Ectodermal cell (in vitro differentiated cells): ENCODE results near the gene CTBP1.

Source experiments
- H3K27ac ChIP-seq: 2 replicates; pipeline ENCODE4 v1.7.0; 2013; ENCODE audit warnings: mild to moderate bottlenecking, low read depth, low read length; ENCODE audit not compliant: insufficient read depth, poor library complexity, severe bottlenecking
- H3K27me3 ChIP-seq: 2 replicates; pipeline ENCODE4 v1.7.0; 2013; ENCODE audit warnings: mild to moderate bottlenecking, low read length; ENCODE audit not compliant: insufficient read depth, control insufficient read depth, poor library complexity, severe bottlenecking
- H3K36me3 ChIP-seq: one replicate; pipeline ENCODE4 v1.7.0; 2013; ENCODE audit warnings: low read length; ENCODE audit not compliant: control insufficient read depth, insufficient read depth
- H3K4me1 ChIP-seq: one replicate; pipeline ENCODE4 v1.7.0; 2013; ENCODE audit warnings: low read length; ENCODE audit not compliant: control insufficient read depth, insufficient read depth
- H3K4me3 ChIP-seq: 2 replicates; pipeline ENCODE4 v1.7.0; 2013; ENCODE audit warnings: low read depth, low read length, control low read depth; ENCODE audit not compliant: insufficient read depth
- H3K9me3 ChIP-seq: 2 replicates; pipeline ENCODE4 v1.7.0; 2013; ENCODE audit warnings: mild to moderate bottlenecking, low read length, moderate library complexity; ENCODE audit not compliant: control insufficient read depth
- WGBS, 2 experiments: methylation state at CpG; one replicate each; pipeline ENCODE4 v1.1.7; 2013; ENCODE audit warnings: missing lambda C conversion rate in 2 of 2; 5-methylcytosine and 5-hydroxymethylcytosine counted together

CTBP1 gene

DNA sequence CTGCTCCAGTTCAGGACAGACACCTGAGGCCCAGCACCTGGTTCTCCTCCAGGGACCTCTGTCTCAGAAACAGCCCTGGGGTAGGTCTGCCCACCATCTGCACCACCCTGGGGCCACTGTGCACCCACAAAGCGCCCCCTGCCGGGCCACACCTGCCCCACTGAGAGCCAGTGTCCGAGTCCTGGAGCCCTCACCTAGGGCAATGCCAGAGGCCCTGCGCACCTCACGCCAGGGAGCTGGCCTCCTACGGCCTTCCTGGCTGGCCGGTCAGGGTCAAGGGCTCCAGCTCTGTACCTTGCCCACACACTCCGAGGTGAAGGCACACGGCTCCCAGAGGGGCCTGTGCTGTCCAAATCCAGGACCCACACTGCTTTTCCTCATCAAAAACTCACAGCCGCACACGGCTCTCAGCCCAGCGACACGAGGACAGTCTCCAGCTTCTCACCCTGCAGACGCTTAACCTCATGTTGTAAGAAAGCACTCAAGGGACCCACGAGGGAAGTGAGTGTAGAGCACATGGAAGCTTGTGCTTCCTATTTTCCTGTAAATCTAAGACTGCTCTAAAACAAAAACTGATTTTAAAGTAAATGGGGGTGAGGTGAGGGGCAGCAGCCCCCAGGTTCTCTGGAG, 5.4 kb downstream of the CTBP1 start:
- no peak overlapping the region for H3K4me3 ChIP-seq
- H3K27me3 ChIP-seq = no peaks in the 10 kb centered on the region
- no peak overlapping the region for H3K27ac ChIP-seq
- peaks cover 12% of the 10 kb centered on the region for H3K36me3 ChIP-seq
- no peaks in the 10 kb centered on the region for H3K9me3 ChIP-seq
- 95 to 97% methylated on average over 15 of the region's 15 CpGs for WGBS, 2 experiments
- H3K4me1 ChIP-seq = peaks cover 15% of the 10 kb centered on the region

DNA sequence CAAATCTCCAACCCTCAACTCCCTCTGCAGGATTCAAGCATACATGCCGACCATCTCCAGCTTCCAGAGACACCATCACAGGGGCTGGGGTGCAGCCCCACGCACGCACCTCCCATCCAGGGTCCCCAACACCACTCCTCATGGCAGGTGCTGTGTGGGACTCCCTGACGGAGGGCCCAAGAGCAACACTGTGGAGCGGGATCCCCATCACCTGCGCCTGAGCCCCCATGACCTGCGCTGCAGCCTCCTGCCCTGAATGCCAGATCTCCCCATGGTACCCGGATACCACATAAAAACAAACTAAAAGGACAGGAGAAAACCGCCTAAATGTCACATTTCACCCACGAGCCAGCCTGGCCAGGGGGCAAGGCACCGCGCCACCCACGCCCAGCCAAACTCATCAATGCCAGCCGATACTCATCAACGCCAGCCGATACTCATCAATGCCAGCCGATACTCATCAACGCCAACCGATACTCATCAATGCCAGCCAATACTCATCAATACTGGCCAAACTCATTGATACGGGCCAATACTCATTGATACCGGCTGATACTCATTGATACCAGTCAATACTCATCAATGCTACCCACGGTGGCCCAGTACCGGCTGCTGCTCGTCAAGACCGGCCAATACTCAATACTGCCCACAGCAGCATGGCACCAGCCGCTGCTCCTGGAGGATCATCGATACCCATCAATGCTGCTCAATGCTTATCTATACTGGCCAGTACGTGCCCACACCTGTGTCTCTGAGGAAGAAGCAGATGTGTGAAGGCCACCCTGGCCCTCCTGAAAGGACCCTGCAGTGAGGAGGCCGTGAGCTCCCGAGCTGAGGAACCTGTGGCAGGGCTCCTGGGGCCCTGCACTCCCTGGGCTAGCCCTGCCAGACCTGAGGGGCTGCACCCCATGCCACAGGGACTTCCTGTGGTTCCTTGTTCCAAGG, 6.2 kb downstream of the CTBP1 start:
- H3K4me1 ChIP-seq = peaks cover 15% of the 10 kb centered on the region
- no peak overlapping the region for H3K27ac ChIP-seq
- WGBS, 2 experiments = 95 to 96% methylated on average over 30 of the region's 30 CpGs
- no peaks in the 10 kb centered on the region for H3K9me3 ChIP-seq
- H3K36me3 ChIP-seq = peaks cover 20% of the 10 kb centered on the region
- no peak overlapping the region for H3K4me3 ChIP-seq
- no peaks in the 10 kb centered on the region for H3K27me3 ChIP-seq

DNA sequence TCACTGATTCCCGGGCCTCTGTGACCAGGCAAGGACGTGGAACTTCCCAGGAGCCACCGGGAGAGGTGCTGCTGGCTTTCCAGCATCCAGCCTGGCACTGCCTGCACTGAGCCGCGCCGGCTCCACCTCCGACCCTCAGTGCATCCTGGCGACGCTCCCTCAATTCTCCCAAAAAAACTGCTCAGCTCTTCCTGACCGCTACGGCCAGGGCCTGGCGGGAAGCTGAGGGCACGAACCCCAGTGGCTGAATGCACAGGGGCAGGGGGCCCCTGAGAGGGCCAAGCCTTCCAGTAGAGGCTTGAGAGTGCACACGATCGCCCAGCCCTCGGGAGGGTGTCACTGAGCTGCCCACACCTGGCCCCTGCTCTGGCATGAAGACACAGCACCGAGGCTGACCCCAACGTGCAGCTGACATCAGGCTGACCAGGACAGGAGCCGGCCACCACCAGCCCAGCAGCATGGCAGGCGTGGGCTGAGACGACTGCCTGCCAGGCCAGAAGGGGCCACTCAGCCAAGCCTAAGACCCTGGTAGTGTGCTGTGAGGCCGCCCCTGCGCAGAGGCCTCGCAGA, 6.9 kb downstream of the CTBP1 start:
- Histone ChIP-seq H3K27me3 (no peaks in the 10 kb centered on the region), H3K4me1 (peaks cover 11% of the 10 kb centered on the region), H3K9me3 (no peaks in the 10 kb centered on the region), H3K27ac (no peak overlapping the region), H3K36me3 (peaks cover 21% of the 10 kb centered on the region), H3K4me3 (no peak overlapping the region)
- WGBS, 2 experiments = 95 to 96% methylated on average over 24 of the region's 24 CpGs

DNA sequence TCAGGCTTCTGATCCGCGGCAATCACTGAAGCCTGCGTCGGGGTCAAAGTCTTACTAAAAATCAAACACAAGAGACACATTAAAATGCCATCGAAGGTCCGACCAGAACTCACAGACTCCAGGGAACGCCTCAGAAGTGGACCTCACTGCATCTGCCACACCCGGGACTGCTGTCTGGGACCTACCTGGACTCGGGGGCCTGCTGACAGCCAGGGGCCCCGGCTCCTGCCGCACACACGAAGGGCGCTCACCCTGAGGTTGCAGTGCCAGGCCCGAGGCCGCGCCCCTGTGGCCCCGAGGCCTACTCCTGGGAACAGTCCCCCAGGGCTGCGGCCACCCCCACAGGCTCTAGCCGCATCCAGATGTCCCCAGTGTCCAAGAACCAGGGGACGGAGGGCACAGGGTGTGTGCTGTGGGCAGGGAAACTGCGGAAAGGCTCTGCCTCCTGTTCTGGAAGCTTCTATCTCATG, 7.4 kb downstream of the CTBP1 start:
- no peaks in the 10 kb centered on the region for H3K27me3 ChIP-seq
- H3K4me1 ChIP-seq = peaks cover 6% of the 10 kb centered on the region
- WGBS, 2 experiments = 96 to 97% methylated on average over 21 of the region's 21 CpGs
- H3K27ac ChIP-seq = no peak overlapping the region
- no peaks in the 10 kb centered on the region for H3K9me3 ChIP-seq
- H3K36me3 ChIP-seq = peaks cover 21% of the 10 kb centered on the region
- no peak overlapping the region for H3K4me3 ChIP-seq

DNA sequence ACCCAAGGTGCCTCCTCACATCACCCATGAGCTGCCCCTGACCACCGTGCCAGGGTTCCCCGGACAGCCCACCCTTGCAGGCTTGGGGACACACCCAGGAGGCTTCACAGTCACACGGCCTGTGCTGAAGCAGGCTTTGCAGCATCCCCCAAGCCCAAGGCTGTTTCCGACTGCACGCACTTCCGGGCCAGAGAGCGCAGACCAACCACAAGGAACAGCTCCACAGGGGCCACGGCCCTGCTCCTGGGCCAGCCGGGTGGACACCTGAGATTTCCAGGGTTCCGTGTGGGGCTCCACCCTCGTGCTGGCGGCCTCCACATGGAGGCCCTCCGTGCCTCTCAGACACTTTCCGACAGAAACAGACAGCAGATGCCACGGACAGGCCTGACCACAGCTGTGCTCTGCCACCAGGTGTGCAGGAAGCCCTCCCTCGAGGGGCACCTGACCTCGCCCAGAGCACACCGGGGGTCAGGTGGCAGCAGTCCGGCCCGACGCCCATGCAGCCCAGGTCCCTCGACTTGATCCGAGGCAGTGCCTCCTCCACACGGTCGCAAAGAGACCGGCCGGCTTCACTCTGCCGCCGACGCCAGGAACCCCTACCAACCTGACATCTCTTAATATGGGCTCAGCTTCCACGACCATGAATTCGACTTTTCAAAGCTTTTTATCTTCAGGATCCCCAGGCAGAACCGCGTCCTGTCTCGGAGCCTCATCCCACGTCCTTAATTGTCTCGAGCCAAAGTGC, 8.0 kb downstream of the CTBP1 start:
- Histone ChIP-seq H3K36me3 (peaks cover 21% of the 10 kb centered on the region), H3K9me3 (no peaks in the 10 kb centered on the region), H3K4me3 (no peak overlapping the region), H3K27ac (no peak overlapping the region), H3K27me3 (no peaks in the 10 kb centered on the region), H3K4me1 (peaks cover 3% of the 10 kb centered on the region)
- 96% methylated on average over 37 of the region's 37 CpGs for WGBS, 2 experiments

DNA sequence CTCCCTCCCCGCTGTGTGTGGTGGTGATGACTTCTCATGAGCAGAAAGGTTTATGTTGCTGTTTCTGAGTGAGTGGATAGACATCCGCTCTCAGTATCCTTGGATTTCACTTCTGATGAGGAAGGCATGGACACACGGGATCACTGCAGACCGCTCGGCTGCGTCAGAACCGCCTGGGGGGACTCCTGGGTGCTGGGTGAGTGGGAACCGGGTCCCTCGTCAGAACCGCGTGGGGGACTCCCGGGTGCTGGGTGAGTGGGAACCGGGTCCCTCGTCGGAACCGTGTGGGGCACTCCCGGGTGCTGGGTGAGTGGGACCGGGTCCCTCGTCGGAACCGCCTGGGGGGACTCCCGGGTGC, 9.0 kb downstream of the CTBP1 start:
- no peaks in the 10 kb centered on the region for H3K27me3 ChIP-seq
- H3K36me3 ChIP-seq = peaks cover 21% of the 10 kb centered on the region
- no peak overlapping the region for H3K4me3 ChIP-seq
- WGBS, 2 experiments = 96 to 97% methylated on average over 22 of the region's 22 CpGs
- H3K9me3 ChIP-seq = no peaks in the 10 kb centered on the region
- H3K27ac ChIP-seq = no peak overlapping the region
- H3K4me1 ChIP-seq = no peaks in the 10 kb centered on the region

DNA sequence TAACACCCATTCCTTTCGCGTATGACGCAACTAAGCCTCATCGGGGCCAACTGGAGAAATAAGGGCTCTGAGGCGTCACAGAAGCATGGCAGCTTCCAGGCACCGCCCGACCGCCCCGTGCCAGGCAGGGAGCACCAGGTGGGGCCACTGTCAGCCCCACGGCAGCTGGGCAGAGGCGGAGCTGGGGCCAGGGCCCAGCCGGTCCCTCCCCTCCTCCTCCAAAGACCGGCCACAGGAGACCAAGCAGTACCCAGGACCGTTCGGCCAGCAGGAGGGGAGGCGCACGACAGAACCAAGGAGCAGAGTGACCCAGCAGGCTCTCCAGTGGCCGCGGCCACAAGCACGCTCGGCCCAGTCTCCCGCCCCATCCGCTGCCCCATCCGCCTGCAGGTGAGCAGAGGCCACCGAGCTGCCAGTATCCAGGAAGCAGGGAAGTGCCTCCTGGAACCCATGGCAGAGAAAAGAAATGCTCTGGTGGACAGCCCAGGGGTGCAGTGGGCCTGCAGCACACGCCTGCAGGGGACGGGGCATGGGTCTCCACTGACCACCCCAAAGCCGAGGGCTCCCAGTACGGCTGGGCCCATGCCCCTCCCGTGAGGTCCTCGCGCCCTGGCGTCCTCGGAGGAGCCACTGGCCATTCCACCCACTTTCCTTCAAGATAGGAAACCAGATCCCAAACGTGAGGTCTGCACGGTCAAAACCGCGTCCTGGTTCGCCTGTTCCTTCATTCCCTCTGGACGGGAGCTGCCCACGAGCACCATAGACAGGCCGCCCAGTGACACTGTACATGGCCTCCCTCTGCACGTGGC, 9.6 kb downstream of the CTBP1 start:
- no peaks in the 10 kb centered on the region for H3K4me1 ChIP-seq
- H3K27ac ChIP-seq = no peak overlapping the region
- no peaks in the 10 kb centered on the region for H3K9me3 ChIP-seq
- peaks cover 25% of the 10 kb centered on the region for H3K36me3 ChIP-seq
- no peak overlapping the region for H3K4me3 ChIP-seq
- WGBS, 2 experiments = 94% methylated on average over 43 of the region's 43 CpGs
- no peaks in the 10 kb centered on the region for H3K27me3 ChIP-seq

DNA sequence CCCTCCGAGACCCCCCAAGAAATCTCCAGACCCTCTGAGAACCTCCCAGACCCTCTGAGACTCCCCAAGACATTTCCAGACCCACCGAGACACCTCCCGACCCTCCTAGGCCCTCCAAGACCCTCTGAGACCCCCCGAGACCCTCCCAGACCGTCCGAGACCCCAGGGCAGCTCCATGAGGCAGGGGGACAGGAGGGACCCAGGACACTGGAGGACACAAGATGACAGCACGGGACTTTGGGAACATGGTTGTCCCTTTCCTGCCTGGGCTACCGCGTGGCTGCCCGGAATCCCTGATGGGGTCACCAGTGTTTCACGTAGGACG, 10.3 kb downstream of the CTBP1 start:
- Histone ChIP-seq H3K4me1 (peaks cover 2% of the 10 kb centered on the region), H3K27me3 (no peaks in the 10 kb centered on the region), H3K27ac (no peak overlapping the region), H3K4me3 (no peak overlapping the region), H3K9me3 (no peaks in the 10 kb centered on the region), H3K36me3 (peaks cover 27% of the 10 kb centered on the region)
- 96 to 97% methylated on average over 12 of the region's 12 CpGs for WGBS, 2 experiments

DNA sequence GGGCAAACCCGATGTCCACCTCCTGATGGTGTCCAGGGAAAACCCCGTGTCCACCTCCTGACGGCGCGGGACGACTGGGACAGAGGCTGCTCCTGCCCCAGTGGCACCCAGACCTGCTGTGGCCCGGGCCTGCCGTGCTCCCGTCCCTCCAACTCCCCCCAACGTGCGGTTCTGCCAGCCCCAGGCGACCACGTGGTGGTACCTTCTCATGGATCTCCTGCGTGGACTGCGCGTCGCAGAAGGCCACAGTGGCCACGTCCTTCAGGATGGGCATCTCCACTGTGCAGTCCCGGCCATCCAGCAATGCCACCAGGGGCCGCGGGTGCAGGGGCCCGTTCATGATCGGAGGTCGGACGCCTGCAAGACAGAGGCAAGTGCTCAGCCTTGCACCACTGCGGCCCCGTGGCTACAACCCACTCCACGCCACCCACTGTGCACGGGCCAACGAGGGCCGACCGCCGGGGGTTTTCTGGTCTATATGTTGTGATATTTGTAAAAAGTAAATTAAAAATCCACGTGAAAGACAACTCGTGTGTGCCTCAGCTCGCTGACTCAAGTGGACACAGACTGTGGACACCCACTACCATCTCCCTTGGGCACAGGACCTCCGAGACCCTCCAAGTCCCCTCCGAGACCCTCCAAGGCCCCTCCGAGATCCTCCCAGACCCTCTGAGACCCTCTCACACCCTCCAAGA, 10.8 kb downstream of the CTBP1 start:
- Histone ChIP-seq H3K4me3 (no peak overlapping the region), H3K9me3 (no peaks in the 10 kb centered on the region), H3K4me1 (peaks cover 7% of the 10 kb centered on the region), H3K27ac (no peak overlapping the region), H3K36me3 (peaks cover 32% of the 10 kb centered on the region), H3K27me3 (no peaks in the 10 kb centered on the region)
- 96% methylated on average over 39 of the region's 39 CpGs for WGBS, 2 experiments
